Brain microvascular endothelial cell (primary cell): ENCODE data around the gene MARCHF9.

ENCODE experiments used
- DNase-seq: peaks from one replicate; pipeline ENCODE4 v3.0.0-alpha.2; 2020
- H3K27ac ChIP-seq: fragments of 250-450 bp; sonication (Bioruptor Pico); 2 replicates; pipeline ENCODE4 v1.5.1; 2020; ENCODE audit warnings: mild to moderate bottlenecking, moderate library complexity
- H3K27me3 ChIP-seq: fragments of 250-450 bp; sonication (Bioruptor Pico); replicated peaks from 2 replicates; pipeline ENCODE4 v1.5.1; 2020; ENCODE audit warnings: mild to moderate bottlenecking
- H3K36me3 ChIP-seq: fragments of 250-450 bp; sonication (Bioruptor Pico); replicated peaks from 2 replicates; pipeline ENCODE4 v1.5.1; 2020; ENCODE audit warnings: mild to moderate bottlenecking
- H3K4me3 ChIP-seq: 2 replicates; pipeline ENCODE4 v1.5.1; 2011; ENCODE audit warnings: low read depth, mild to moderate bottlenecking, control low read depth, low read length, moderate library complexity
- in situ Hi-C: cut with HindIII; loops from 2 replicates; pipeline ENCODE4 v1.10.0; 2017; ENCODE audit warnings: low sequenced_read_pairs, low pct_ligation_motif_present
- TF ChIP-seq, protein P1 (sequence below): IDR thresholded peaks from 2 replicates; pipeline ENCODE4 v1.5.1; 2011; ENCODE audit warnings: low read depth, mild to moderate bottlenecking, moderate library complexity, low read length, control low read depth, inconsistent platforms; ENCODE audit errors: missing control alignments

The MARCHF9 gene

DNA sequence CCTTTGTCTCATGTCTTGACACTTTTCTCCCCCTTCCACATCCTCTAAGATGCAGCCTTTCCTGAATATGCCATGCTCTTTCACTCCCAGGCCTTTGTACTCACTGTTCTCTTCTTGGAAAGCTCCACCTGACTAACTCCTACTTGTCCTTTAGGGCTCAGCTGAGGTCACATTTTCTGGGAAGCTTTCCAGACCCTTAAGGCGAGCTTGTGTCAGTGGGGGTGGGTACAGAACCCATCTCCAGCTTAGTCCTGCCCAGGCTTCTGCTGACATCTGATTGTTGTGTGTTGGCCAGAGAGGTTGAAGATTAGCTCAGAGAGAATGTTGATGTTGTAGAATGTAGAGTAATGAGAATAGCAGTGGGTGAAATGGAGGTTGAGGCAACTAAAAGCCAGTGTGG lies 24.8 kb downstream of the MARCHF9 start:
- no peaks in the 10 kb centered on the region for H3K36me3 ChIP-seq
- DNase-seq = no peak
- H3K4me3 ChIP-seq = no peak overlapping the region
- H3K27ac ChIP-seq = no peak overlapping the region
- H3K27me3 ChIP-seq = no peaks in the 10 kb centered on the region
- TF ChIP-seq, protein P1, sequence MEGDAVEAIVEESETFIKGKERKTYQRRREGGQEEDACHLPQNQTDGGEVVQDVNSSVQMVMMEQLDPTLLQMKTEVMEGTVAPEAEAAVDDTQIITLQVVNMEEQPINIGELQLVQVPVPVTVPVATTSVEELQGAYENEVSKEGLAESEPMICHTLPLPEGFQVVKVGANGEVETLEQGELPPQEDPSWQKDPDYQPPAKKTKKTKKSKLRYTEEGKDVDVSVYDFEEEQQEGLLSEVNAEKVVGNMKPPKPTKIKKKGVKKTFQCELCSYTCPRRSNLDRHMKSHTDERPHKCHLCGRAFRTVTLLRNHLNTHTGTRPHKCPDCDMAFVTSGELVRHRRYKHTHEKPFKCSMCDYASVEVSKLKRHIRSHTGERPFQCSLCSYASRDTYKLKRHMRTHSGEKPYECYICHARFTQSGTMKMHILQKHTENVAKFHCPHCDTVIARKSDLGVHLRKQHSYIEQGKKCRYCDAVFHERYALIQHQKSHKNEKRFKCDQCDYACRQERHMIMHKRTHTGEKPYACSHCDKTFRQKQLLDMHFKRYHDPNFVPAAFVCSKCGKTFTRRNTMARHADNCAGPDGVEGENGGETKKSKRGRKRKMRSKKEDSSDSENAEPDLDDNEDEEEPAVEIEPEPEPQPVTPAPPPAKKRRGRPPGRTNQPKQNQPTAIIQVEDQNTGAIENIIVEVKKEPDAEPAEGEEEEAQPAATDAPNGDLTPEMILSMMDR = no peak
- in situ Hi-C loops = no loop called here

DNA sequence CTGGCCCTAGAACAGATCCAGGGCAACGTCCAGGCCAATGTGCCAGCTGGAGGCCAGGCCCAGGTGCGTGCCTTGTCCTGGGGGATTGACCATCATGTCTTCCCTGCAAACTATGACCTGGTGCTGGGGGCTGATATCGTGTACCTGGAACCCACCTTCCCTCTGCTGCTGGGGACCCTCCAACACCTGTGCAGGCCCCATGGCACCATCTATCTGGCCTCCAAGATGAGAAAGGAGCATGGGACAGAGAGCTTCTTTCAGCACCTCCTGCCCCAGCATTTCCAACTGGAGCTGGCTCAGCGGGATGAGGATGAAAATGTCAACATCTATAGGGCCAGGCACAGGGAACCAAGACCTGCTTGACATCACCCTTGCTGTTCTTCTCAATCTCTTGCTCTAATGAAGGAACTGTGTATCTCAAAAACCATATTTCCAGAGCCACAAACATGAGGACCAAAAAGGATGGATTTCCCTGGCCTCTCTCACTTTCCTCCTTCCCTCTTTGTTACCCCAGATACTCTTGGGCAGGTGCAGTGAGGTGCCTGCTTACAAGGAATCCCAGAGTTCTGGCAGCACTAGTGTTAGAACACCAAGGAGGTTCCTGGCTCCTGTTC lies 25.5 kb downstream of the MARCHF9 start:
- H3K27me3 ChIP-seq = no peaks in the 10 kb centered on the region
- H3K36me3 ChIP-seq = no peaks in the 10 kb centered on the region
- in situ Hi-C loops = no loop called here

DNA sequence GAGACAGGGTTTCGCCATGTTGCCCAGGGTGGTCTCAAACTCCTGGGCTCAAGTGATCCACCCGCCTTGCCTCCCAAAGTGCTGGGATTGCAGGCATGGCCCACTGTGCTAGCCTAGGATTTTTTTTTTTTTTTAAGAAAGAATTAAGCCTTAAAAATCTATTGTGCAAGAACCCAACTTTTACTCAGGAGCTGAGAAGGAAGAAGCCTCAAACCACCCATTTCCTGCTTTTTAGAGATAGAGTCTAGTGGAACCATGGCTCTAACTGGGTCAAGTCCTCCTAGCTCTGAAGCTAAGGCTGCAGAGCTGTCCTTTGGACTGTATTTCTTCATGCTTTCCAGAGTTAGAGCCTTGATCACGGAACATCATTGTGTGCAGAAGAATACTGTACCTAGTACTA lies 26.3 kb downstream of the MARCHF9 start:
- no peak overlapping the region for H3K27ac ChIP-seq
- in situ Hi-C loops = no loop called here
- H3K36me3 ChIP-seq = peaks cover 5% of the 10 kb centered on the region
- no peaks in the 10 kb centered on the region for H3K27me3 ChIP-seq
- DNase-seq = no peak
- no peak overlapping the region for H3K4me3 ChIP-seq
- TF ChIP-seq, protein P1 = no peak

More for the DNA sequence above, 25.5 kb downstream of the MARCHF9 start:
- no peak for DNase-seq
- Histone ChIP-seq H3K27ac (no peak overlapping the region), H3K4me3 (no peak overlapping the region)
- TF ChIP-seq, protein P1 = no peak

DNA sequence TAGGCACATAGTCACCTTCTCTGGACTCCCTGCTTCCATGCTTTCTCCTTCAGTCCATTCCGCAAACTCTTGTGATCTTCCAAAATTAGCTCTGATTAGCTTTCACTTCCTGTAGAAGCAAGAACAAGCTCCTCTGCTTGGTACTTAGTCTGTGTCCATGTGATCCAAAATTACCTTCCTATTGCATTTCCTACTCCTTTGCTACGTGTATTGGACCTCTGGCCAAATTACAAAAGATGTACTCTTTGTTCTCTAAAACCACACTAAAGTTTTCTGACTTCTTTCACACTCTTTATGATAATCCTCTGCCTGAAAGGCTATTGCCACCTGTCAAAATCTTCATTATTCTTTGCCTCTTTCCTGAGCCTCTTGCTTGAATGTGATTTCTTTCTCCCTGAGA lies 26.9 kb downstream of the MARCHF9 start:
- no peak overlapping the region for H3K27ac ChIP-seq
- DNase-seq = no peak
- in situ Hi-C loops = no loop called here

DNA sequence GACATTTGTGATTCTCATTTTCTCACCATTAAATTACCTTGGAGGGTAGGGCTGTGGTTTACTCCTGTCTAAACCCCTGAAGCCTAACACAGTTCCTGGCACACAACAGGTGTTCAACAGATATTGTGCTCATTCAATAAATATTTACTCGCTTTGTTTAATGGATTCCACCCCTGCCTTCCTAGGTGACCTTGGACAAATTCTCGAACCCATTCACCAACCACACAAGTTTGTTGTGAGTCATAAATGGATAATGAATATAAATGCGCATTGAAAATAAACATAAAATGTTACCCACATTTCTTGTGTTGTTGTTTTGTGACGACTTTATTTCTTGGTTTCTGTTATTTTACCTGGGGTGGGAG lies 27.3 kb downstream of the MARCHF9 start:
- TF ChIP-seq, protein P1 = no peak
- in situ Hi-C loops = no loop called here
- Histone ChIP-seq H3K27ac (no peak overlapping the region), H3K36me3 (peaks cover 14% of the 10 kb centered on the region), H3K27me3 (no peaks in the 10 kb centered on the region), H3K4me3 (no peak overlapping the region)
- no peak for DNase-seq

More for the DNA sequence above, 26.9 kb downstream of the MARCHF9 start:
- Histone ChIP-seq H3K27me3 (no peaks in the 10 kb centered on the region), H3K36me3 (peaks cover 10% of the 10 kb centered on the region), H3K4me3 (no peak overlapping the region)
- TF ChIP-seq, protein P1 = no peak
